HG02642 (cell line): Measurements from ENCODE around the gene LBX1.

Experiments
- ATAC-seq: cut with Tn5 transposase; IDR thresholded peaks from one replicate; pipeline ENCODE4 v1.9.1; 2021; ENCODE audit warnings: mild to moderate bottlenecking; ENCODE audit not compliant: unreplicated experiment, poor library complexity

LBX1 gene

GRCh38 chr10:101244321-101245050 lies 15.2 kb upstream of the LBX1 start:
- ATAC-seq: no peak

- ATAC-seq: no peak
Measured at GRCh38 chr10:101241840-101242707, 12.8 kb upstream of the LBX1 start.

- ATAC-seq: no peak
Measured at GRCh38 chr10:101238732-101239105, 9.5 kb upstream of the LBX1 start.

DNA sequence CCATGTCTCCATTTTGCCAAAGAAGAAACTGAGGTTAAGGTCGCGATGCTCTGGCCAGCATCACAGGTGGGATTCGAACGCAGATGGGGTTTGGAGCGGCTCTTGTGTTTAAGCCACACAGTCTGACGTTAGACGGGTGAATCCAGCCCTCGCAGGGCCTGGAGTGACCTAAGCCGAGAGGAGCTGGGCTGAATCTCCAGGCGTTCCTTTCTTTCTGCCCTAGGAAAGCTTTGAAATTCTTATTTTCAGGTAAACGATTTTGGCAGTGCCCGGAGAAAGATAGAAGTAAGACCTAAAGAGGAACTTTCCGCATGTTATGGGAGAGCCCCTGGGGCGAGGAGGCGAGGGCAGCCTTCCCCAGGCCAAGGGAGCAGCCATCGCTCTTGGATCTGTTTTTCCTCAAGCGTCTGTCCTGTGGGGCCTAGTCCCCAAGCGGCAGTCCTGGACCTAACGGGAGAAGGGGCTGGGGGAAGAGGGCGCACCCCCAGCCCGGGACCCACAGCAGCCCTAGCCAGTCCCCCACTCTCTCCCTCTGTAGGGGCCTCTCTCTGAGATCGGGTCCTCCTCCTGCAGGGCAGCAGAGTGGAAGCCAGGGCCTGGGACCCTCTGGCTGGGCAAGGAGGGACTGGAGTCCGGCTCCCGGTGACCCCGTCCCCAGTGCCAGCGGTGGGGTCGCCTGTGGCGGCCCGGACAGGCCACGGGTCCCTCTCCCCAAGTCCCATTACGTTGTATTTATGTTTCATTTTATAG lies 8.9 kb upstream of the LBX1 start:
- no peak for ATAC-seq

GRCh38 chr10:101237081-101237981 lies 8.1 kb upstream of the LBX1 start:
- ATAC-seq: no peak

DNA sequence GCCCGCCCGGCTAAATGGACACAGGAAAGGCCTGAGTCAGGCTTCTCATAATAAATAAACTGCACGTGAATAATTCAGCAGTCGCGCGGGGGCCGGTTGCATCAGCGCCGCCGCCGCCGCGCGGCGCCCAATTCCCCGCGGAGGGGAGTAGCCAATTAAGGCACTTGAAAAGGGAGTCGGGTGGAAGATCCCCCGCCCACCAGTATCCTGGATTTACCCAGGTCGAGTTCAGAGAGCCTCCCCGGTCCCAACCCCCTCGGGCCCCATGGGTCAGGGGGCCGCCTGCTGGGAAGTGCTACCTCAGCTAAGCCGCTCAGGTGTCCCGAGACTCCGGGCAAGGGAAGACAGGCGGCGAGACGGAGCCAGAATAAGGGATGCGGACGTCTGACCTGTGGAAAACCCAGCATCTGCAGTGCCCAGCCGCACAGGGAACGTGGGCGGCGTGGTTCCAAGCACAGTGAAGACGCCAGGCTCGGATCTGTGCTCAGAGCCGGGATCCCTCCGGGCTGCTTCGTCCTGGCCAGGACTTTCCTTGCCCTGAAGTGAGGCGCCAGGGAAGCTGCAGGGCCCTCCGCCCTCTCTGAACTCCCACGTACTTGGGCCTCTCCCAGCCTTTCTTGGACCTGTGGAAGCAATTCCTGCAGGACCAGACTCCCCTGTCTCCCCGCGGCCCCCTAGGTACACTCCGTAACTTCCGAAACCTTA lies 7.3 kb upstream of the LBX1 start:
- no peak for ATAC-seq

DNA sequence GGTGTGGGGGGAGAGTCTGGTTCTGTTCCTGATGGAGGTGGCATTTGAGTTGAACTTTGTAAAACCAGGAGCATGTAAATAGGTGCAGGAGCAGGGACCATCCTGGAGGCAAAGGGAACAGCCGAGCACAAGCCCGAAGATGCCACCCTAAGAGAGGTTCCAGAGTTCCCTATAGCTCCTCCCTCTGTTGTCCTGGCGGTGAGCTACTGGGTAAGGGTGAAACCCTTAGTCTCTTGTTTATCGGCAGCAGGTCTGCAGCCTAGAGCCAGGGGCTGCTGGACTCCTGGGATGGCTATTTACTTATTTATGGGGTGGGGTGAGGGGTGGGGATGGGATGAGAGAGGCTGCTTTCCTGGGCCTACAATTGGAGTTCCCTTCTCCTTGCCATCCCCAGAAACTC lies 6.5 kb upstream of the LBX1 start:
- ATAC-seq: no peak

DNA sequence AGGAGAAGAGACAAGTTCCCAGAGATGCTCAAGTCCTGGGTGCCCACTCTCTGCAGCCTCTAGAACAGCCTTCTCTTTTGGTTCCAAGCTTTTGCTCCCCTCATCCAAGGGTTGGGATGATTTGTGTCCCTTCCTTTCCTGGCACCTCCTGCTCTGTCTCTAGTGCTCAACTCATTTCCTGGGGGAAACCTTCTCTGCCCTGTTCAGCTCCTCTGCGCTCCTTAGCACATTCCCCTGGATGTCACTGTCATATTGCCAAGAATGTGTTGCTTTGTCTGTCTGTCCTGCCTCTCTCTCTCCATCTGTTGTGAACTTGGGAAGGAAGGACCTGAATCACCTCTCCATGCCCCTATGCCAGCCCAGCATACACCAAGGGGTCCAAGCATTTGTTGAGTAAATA lies 5.1 kb upstream of the LBX1 start:
- ATAC-seq: no peak

DNA sequence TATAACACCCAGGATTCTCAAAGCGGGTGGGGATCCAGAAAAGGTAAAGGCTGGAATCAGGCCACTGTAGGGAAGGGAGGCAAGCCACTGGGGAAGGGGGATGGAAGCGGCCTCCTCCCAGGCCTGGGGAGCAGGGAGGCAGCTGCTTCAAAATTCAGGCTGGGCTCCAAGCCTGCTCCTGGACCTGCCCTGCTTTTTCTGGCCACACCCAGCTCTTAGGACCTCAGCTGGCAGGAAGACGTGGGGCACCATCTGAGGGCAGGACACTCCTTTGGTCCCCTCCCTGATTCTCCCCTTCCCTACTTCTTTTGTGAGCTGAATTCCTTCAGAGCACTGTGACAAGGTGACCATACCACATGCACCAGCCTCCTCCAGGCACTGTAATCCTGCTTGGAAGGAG lies 4.6 kb upstream of the LBX1 start:
- no peak for ATAC-seq

- ATAC-seq: no peak
Measured at GRCh38 chr10:101233443-101233842, 4.2 kb upstream of the LBX1 start.

DNA sequence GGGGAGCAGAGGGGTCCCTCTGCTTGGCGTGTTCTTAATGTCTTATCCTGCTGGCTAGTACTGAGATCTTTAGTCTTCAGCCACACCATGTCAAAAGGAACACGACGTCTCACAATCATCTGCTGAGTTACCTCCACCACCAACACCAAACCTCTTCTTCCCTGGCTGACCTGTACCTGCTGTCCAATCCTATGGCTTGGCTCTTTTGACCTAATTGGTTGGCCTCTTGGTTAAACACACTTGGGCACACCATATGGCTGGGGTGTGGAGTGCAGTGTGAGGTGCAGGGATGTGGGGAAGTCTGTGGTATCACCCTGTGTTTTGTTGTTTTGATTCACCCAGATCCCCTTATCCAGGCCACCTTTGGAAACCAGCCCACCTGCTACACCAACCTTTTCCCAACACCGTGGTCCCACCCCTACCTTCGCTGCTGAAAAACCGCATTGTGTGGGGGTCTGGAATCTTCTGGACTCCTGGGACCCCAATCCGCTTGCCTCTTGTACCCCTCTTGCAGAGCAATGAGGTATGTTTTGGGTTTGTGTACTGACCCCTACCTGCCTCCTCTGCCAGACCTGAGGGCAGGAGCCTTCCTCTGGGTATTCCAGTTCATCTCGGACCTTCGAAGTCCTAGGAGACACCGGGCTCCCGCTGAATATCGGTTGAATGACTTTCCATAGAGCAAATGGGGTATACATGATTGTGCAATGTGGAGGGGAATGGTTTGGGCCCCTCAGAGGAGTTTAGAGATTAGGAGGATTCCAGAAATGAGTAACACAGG lies 2.8 kb upstream of the LBX1 start:
- ATAC-seq: no peak

- ATAC-seq: no peak
Measured at GRCh38 chr10:101231092-101231491, 1.8 kb upstream of the LBX1 start.

- ATAC-seq: no peak
Measured at GRCh38 chr10:101230183-101230917, 1.1 kb upstream of the LBX1 start.

GRCh38 chr10:101228966-101229265 lies 347 bp downstream of the LBX1 start:
- no peak for ATAC-seq

- ATAC-seq: no peak
Measured at GRCh38 chr10:101228153-101228965, 904 bp downstream of the LBX1 start.

DNA sequence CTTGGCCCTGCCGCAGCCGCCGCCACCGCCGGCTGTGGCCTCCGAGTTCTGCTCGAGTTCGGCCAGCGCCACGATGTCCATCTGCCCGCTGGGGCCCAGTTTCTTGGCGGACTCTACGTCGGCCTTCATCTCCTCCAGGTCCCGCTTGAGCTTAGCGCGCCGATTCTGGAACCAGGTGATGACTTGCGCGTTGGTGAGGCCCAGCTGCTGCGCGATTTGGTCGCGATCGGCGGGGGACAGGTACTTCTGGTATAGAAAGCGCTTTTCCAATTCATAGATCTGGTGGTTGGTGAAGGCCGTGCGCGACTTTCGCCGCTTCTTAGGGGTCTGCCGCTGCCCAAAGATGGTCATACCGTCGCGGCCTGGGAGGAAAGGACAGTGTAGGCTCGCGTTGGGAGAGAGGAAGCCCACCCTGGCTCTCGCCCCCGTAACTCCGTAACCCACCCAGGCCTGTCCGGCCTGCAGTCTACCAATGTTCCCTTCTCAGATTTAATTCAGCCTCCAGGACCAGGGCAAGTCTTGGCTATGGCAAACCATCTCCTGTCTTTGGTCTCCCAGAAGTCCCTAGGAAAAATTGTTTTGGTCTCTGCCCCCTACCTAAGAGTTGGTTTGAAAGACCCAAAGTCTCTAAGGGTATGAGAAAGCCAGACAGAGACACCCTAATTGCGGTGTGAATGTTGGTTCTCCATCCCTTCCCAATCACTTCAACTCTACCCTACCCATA lies 1.7 kb downstream of the LBX1 start:
- no peak for ATAC-seq
